Endothelial cell of umbilical vein (primary cell): ENCODE results near the gene COA5. TPM values are rescaled to one million over a fixed set of nuclear protein-coding genes. Genes with fewer than 3 reads are reported as not detected.

Experiments
- BruUV-seq: library from RNA; stranded (reverse); fragments of 400-500 nt; replicated peaks from 2 replicates; lab custom pipeline; 2021; lab: Mats Ljungman, UMichigan
- CTCF ChIA-PET: fragments of 300-600, 350-600 bp; sonication (Branson Sonifier 250); formaldehyde crosslinking; loops from one replicate; lab custom pipeline; 2021; ENCODE audit warnings: antibody characterized with exemption, inconsistent platforms; lab: Charles Lee
- POLR2A ChIA-PET: fragments of 300-600, 350-600 bp; sonication (Branson Sonifier 250); formaldehyde crosslinking; loops from one replicate; lab custom pipeline; 2021; ENCODE audit warnings: antibody characterized with exemption, inconsistent platforms; lab: Charles Lee
- DNase-seq: peaks from one replicate; pipeline ENCODE4 v3.0.0-alpha.2; 2011; ENCODE audit warnings: low read depth, low spot score
- FAIRE-seq: peaks from 2 replicates; lab custom pipeline; 2011; peaks lifted over from hg19 to GRCh38; lab: Jason Lieb, UNC
- H2AFZ ChIP-seq: 2 replicates; pipeline ENCODE4 v1.6.0; 2012; ENCODE audit warnings: low read depth, low read length, control low read depth, inconsistent platforms
- H3K27ac ChIP-seq: 2 replicates; pipeline ENCODE4 v1.5.1; 2011; ENCODE audit warnings: low read depth, mild to moderate bottlenecking, control low read depth, low read length, moderate library complexity; ENCODE audit not compliant: insufficient read depth
- H3K27me3 ChIP-seq, 2 experiments: 2 replicates each; pipeline versions ENCODE4 v1.6.0 to v1.6.1; 2011; ENCODE audit warnings: low read length in 2 of 2, mixed read lengths in 1 of 2; ENCODE audit not compliant: control insufficient read depth in 2 of 2, insufficient read depth in 2 of 2
- H3K36me3 ChIP-seq, 2 experiments: 2 replicates in 1 of 2; 3 replicates in 1 of 2; pipeline ENCODE4 v1.5.1; 2011; ENCODE audit warnings: low read length in 2 of 2, mild to moderate bottlenecking in 1 of 2, moderate library complexity in 1 of 2; ENCODE audit not compliant: control insufficient read depth in 2 of 2, insufficient read depth in 2 of 2; ENCODE audit errors: extremely low read depth in 1 of 2
- H3K4me1 ChIP-seq: 3 replicates; pipeline ENCODE4 v1.5.1; 2011; ENCODE audit warnings: mild to moderate bottlenecking, low read length; ENCODE audit not compliant: control insufficient read depth, insufficient read depth; ENCODE audit errors: extremely low read depth
- H3K4me2 ChIP-seq: 2 replicates; pipeline ENCODE4 v1.6.1; 2011; ENCODE audit warnings: low read length, control low read depth, mixed read lengths; ENCODE audit not compliant: insufficient read depth
- H3K4me3 ChIP-seq, 3 experiments: fragments of 200-600 bp in 1 of 3; sonication (generic), shearing (Covaris generic) in 1 of 3; replicated peaks in 1 of 3; 2 replicates each; pipeline ENCODE4 v1.5.1; 2011 to 2016; ENCODE audit warnings: control low read depth in 3 of 3, low read length in 3 of 3, mild to moderate bottlenecking in 2 of 3, inconsistent platforms in 1 of 3, low read depth in 1 of 3, moderate library complexity in 1 of 3; ENCODE audit not compliant: insufficient read depth in 1 of 3
- H3K79me2 ChIP-seq: 2 replicates; pipeline ENCODE4 v1.6.0; 2012; ENCODE audit warnings: low read length, inconsistent platforms; ENCODE audit not compliant: control insufficient read depth, insufficient read depth
- H3K9ac ChIP-seq: replicated peaks from 2 replicates; pipeline ENCODE3; 2011; ENCODE audit warnings: low read length, control low read depth; ENCODE audit not compliant: insufficient read depth; ENCODE audit errors: extremely low read depth
- H3K9me1 ChIP-seq: replicated peaks from 3 replicates; pipeline ENCODE4 v1.6.0; 2011; ENCODE audit warnings: mild to moderate bottlenecking, low read length; ENCODE audit not compliant: control insufficient read depth, insufficient read depth; ENCODE audit errors: extremely low read depth
- H3K9me3 ChIP-seq: replicated peaks from 2 replicates; pipeline ENCODE4 v1.5.1; 2012; ENCODE audit warnings: low read length, inconsistent platforms; ENCODE audit not compliant: control insufficient read depth, insufficient read depth
- H4K20me1 ChIP-seq: replicated peaks from 2 replicates; pipeline ENCODE3; 2011; ENCODE audit warnings: mild to moderate bottlenecking, low read length; ENCODE audit not compliant: control insufficient read depth, insufficient read depth; ENCODE audit errors: extremely low read depth
- GATA2 ChIP-seq: IDR thresholded peaks from 2 replicates; pipeline ENCODE4 v1.7.0; 2011; ENCODE audit warnings: low read depth, mild to moderate bottlenecking, moderate library complexity, mixed read lengths, low read length; ENCODE audit not compliant: insufficient read length, insufficient read depth
- POLR2A ChIP-seq: IDR thresholded peaks from 2 replicates; pipeline ENCODE4 v1.6.1; 2012; ENCODE audit warnings: low read depth, mild to moderate bottlenecking, control low read depth, low read length
- dilution Hi-C: fragments of 300-500 bp; cut with MboI; formaldehyde crosslinking; loops from one replicate; pipeline ENCODE4 v1.15.0; 2019; ENCODE audit warnings: low sequenced_read_pairs; ENCODE audit not compliant: extremely low pct_ligation_motif_present
- intact Hi-C: fragments of 100-400 bp; cut with micrococcal nuclease; formaldehyde crosslinking; loops from one replicate; pipeline ENCODE4 v1.10.0; 2022
- polyA plus RNA-seq, 4 experiments: library from polyadenylated mRNA; depleted of rRNA in 3 of 4; stranded (reverse) in 3 of 4; unstranded in 1 of 4; fragments of >200 nt; gene quantifications; 2 replicates each; pipeline versions ENCODE4 v1.2.1 to v1.2.3, GENCODE V29; 2011 to 2012; ENCODE audit warnings: missing spikeins in 1 of 4
- total RNA-seq: library from RNA; stranded (reverse); gene quantifications from 2 replicates; pipeline ENCODE4 v1.2.3, GENCODE V29; 2021
- TF ChIP-seq, protein P1 (sequence below), 2 donors: IDR thresholded peaks; 1 replicate in 1 of 2; 2 replicates in 1 of 2; pipeline ENCODE4 v1.5.1; 2011; ENCODE audit warnings: low read length in 2 of 2, mild to moderate bottlenecking in 2 of 2, moderate library complexity in 2 of 2, control low read depth in 1 of 2, inconsistent platforms in 1 of 2, low read depth in 1 of 2; ENCODE audit not compliant: insufficient read depth in 1 of 2; ENCODE audit errors: extremely low read depth in 1 of 2

Gene COA5
- total and polyA plus RNA-seq, 2 donors (not counting 3 experiments of a cell fraction or from before 2014, with no cell fraction given), result 16.5 to 17.7 TPM

DNA sequence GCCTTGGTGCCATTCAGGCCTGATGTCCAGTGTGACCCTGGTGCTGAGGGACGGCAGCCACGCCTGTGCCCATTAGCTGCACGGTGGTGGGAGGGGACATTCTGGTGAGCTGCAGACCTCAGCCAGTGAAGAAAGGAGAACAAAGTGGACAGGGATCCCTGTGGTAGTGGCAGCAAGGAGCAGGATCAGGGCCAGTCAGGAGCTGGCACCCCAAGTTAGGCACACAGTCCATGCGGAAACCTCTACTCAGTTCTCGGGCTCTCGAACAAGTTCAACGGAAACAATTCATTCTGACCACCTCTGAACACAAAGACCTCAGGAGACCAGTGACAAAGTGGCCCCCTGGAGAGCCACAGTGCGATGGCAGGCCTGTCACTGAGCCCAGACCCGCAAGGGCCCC is 30.1 kb downstream of the COA5 start:
- no peaks in the 10 kb centered on the region for H4K20me1 ChIP-seq
- H3K36me3 ChIP-seq, result peaks cover 0 to 15% of the 10 kb centered on the region in 2 experiments
- no peaks in the 10 kb centered on the region for H3K27me3 ChIP-seq
- H3K4me2 ChIP-seq, result no peak overlapping the region
- no peak overlapping the region for H2AFZ ChIP-seq
- no peaks in the 10 kb centered on the region for H3K4me1 ChIP-seq
- H3K9me3 ChIP-seq, result no peaks in the 10 kb centered on the region
- no peak overlapping the region for H3K27ac ChIP-seq
- ChIA-PET POLR2A (no interaction called here), CTCF (interaction anchor here (1.2 kb wide), 1 partner anchor 9 kb away, joined by 4 read pairs; no protein-coding TSS in a partner anchor)
- no peak overlapping the region for H3K9ac ChIP-seq
- FAIRE-seq (no peak), DNase-seq (no peak)
- no peak overlapping the region for H3K4me3 ChIP-seq
- no peak for TF ChIP-seq GATA2
- dilution Hi-C loops (no loop called here), intact Hi-C loops (no loop called here)
- no peaks in the 10 kb centered on the region for H3K9me1 ChIP-seq
- no TSS peak for BruUV-seq
- no peaks in the 10 kb centered on the region for H3K79me2 ChIP-seq

DNA sequence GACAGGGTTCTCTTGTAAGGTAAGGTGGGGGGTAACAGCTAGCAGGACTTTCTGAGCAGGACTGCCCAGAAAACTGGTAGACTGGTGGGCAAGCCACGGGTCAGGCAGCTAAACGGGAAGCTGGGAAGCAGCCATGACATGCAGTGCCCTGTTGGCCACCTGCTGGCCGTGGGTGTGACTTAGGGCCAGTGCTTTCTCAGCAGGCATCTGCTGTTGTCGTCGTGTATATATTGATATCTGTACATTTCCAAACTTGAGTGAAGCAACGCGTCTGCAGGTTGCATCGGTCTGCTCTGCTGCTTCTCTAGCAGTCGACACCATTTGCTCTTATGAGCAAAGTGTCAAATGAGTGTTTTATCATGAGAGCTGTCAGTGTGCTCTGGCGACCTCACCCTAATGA is 31.0 kb downstream of the COA5 start:
- FAIRE-seq (no peak), DNase-seq (no peak)
- Histone ChIP-seq H2AFZ (no peak overlapping the region), H3K4me2 (no peak overlapping the region), H3K9me3 (no peaks in the 10 kb centered on the region), H3K36me3 (peaks cover 0 to 10% of the 10 kb centered on the region in 2 experiments), H3K9me1 (no peaks in the 10 kb centered on the region), H3K4me3 (no peak overlapping the region), H3K9ac (no peak overlapping the region), H3K79me2 (no peaks in the 10 kb centered on the region), H4K20me1 (no peaks in the 10 kb centered on the region), H3K4me1 (no peaks in the 10 kb centered on the region), H3K27me3 (no peaks in the 10 kb centered on the region), H3K27ac (no peak overlapping the region)
- TF ChIP-seq, protein P1, sequence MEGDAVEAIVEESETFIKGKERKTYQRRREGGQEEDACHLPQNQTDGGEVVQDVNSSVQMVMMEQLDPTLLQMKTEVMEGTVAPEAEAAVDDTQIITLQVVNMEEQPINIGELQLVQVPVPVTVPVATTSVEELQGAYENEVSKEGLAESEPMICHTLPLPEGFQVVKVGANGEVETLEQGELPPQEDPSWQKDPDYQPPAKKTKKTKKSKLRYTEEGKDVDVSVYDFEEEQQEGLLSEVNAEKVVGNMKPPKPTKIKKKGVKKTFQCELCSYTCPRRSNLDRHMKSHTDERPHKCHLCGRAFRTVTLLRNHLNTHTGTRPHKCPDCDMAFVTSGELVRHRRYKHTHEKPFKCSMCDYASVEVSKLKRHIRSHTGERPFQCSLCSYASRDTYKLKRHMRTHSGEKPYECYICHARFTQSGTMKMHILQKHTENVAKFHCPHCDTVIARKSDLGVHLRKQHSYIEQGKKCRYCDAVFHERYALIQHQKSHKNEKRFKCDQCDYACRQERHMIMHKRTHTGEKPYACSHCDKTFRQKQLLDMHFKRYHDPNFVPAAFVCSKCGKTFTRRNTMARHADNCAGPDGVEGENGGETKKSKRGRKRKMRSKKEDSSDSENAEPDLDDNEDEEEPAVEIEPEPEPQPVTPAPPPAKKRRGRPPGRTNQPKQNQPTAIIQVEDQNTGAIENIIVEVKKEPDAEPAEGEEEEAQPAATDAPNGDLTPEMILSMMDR (IDR thresholded peaks at IDR 0.05; ENCODE audit: extremely low read depth in 1 of 2, insufficient read depth in 1 of 2, low read depth in 1 of 2, low read length in 2 of 2), result peak in 1 of 2 donors; percentile 18
- no peak for TF ChIP-seq POLR2A
- ChIA-PET POLR2A (no interaction called here), CTCF (interaction anchor here (1.2 kb wide), 1 partner anchor 8 kb away, joined by 4 read pairs; no protein-coding TSS in a partner anchor)
- dilution Hi-C loops (no loop called here), intact Hi-C loops (no loop called here)
- BruUV-seq, result no TSS peak
